ENCODE measurements around the gene ZBED2.

ZBED2 gene

DNA sequence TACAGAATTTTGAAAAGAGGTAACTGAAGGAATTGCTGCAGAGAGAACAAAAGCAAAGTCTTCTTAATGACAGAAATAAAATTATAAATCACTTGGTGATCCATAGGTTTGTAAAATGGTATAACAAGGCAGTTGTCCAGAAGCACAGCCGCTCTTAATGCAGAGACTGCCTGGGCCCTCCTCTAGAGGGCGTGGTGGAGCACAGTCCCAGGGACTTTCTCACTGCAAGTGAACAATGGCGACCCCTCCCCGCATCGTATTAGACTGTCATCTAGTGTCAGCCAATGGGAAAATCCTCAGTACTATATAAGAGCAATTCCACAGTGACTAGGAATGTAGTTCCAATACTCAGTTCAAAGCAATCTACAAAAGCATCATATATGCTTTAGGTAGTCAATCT, 26.4 kb upstream of the ZBED2 start:
- TF ChIP-seq, protein P1, sequence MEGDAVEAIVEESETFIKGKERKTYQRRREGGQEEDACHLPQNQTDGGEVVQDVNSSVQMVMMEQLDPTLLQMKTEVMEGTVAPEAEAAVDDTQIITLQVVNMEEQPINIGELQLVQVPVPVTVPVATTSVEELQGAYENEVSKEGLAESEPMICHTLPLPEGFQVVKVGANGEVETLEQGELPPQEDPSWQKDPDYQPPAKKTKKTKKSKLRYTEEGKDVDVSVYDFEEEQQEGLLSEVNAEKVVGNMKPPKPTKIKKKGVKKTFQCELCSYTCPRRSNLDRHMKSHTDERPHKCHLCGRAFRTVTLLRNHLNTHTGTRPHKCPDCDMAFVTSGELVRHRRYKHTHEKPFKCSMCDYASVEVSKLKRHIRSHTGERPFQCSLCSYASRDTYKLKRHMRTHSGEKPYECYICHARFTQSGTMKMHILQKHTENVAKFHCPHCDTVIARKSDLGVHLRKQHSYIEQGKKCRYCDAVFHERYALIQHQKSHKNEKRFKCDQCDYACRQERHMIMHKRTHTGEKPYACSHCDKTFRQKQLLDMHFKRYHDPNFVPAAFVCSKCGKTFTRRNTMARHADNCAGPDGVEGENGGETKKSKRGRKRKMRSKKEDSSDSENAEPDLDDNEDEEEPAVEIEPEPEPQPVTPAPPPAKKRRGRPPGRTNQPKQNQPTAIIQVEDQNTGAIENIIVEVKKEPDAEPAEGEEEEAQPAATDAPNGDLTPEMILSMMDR (IDR thresholded peaks at IDR 0.05; ENCODE audit: low read depth, low read length) = peak; percentile 58
- no peak for TF ChIP-seq MYC (IDR thresholded peaks at IDR 0.05; ENCODE audit: low read depth, low read length)
- peak; percentile 53 for DNase-seq (ENCODE audit: low read depth)
- H3K4me3 ChIP-seq (ENCODE audit: low read depth, low read length) = no peak overlapping the region

DNA sequence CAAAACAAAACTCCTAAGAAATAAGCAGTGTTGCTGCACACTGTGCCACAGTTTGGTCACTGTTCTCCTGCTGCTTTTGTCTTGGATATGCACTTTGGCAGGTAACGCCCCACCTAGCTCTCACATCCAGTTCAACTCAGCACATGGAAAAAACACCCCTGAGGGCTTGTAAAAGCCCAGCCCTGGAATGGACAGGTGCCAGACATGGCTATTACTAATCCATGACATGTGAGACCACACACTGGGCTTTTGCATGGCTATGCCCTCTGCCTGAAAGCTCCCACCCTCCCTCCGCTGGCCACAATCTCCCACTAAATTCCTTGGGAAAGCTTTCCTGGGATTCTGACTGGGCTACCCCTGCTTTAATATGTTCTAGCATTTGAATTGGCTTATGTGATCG, 24.7 kb upstream of the ZBED2 start:
- H3K4me3 ChIP-seq (ENCODE audit: low read depth, low read length) = no peak overlapping the region
- DNase-seq (ENCODE audit: low read depth) = no peak
- TF ChIP-seq, protein P1 (IDR thresholded peaks at IDR 0.05; ENCODE audit: low read depth, low read length) = no peak
- no peak for TF ChIP-seq POLR2A (IDR thresholded peaks at IDR 0.05; ENCODE audit: extremely low read depth, insufficient read length)
- TF ChIP-seq, protein P2, sequence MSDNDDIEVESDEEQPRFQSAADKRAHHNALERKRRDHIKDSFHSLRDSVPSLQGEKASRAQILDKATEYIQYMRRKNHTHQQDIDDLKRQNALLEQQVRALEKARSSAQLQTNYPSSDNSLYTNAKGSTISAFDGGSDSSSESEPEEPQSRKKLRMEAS (IDR thresholded peaks at IDR 0.05; ENCODE audit: low read depth, low read length) = no peak

DNA sequence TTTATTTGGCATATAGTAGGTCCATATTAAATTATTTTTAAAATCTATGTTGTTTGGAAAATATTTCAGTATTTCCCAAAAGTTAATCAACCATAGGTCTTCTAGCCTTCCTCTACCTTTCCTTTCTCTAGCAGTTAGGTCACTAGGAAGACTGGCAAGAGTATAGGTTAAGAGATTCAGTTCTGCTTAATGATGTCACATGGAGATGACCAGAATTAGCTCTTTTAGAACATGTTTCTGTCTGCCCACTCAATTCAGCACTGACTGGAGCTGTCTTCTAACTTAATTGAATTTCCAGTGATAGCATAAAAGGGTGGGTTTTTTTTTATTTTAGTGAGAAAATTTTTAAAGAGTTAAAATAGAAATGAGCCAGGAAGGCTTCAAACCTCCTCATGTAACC, 23.8 kb upstream of the ZBED2 start:
- DNase-seq (ENCODE audit: low read depth) = no peak
- TF ChIP-seq, protein P2 (IDR thresholded peaks at IDR 0.05; ENCODE audit: low read depth, low read length) = no peak
- no peak for TF ChIP-seq POLR2A (IDR thresholded peaks at IDR 0.05; ENCODE audit: extremely low read depth, insufficient read length)

DNA sequence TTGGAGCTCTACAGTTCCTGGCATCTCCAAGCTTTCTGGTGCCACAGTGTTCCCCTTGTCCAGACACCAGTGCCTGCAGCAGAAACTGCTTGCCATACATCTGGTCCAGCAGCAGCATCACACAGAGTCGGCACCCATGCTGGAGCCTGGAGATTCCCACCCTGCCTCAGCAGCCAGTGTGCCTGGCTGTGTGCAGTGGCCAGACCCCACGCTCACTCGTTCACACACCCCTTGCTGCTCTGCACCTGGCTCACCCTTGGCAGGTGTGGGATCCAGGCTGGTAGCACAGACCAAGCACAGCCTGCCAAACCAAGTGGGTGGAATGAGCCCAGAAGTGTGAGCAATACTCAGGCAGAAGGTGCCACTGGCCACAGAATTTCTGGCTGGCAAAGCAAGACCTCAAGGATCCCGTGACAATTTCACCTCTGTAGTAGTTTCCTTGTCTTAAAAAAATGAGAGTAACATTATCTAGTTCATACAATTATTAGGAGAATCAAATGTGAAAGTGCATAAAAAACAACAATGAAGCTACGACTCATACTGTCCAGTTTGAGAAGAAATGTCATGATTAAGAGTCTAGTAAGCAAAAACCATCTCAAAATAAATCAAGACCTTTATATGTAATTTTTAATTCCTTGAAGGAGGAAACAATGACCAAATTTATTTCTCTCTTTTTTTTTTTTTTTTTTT, 22.9 kb upstream of the ZBED2 start:
- no peak overlapping the region for H3K4me3 ChIP-seq (ENCODE audit: low read depth, low read length)
- no peak for TF ChIP-seq MYC (IDR thresholded peaks at IDR 0.05; ENCODE audit: low read depth, low read length)
- TF ChIP-seq, protein P2 (IDR thresholded peaks at IDR 0.05; ENCODE audit: low read depth, low read length) = no peak
- TF ChIP-seq, protein P1 (IDR thresholded peaks at IDR 0.05; ENCODE audit: low read depth, low read length) = no peak
- no peak for TF ChIP-seq POLR2A (IDR thresholded peaks at IDR 0.05; ENCODE audit: extremely low read depth, insufficient read length)
- no peak for DNase-seq (ENCODE audit: low read depth)

More for the DNA sequence above, 23.8 kb upstream of the ZBED2 start:
- H3K4me3 ChIP-seq (ENCODE audit: low read depth, low read length) = no peak overlapping the region

DNA sequence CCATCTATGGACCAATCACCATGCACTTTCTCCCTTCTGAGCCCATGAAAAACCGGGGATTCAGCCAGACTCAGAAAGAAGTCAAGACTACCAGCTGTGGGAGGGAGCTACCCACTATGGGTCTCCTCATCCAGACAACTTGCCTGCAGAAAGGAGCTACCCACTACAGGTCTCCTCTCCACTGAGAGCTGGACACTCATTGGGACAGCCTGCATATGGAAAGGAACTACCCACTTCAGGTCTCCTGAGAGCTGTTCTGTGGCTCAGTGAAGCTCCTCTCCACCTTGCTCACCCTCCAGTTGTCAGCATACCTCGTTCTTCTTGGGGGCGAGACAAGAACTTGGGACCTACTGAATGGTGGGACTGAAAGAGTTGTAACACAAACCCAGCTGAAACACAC, 22.3 kb upstream of the ZBED2 start:
- H3K4me3 ChIP-seq (ENCODE audit: low read depth, low read length) = no peak overlapping the region
- DNase-seq (ENCODE audit: low read depth) = no peak
- TF ChIP-seq, protein P1 (IDR thresholded peaks at IDR 0.05; ENCODE audit: low read depth, low read length) = no peak
- TF ChIP-seq POLR2A (IDR thresholded peaks at IDR 0.05; ENCODE audit: extremely low read depth, insufficient read length) = no peak
- TF ChIP-seq, protein P2 (IDR thresholded peaks at IDR 0.05; ENCODE audit: low read depth, low read length) = no peak
- no peak for TF ChIP-seq MYC (IDR thresholded peaks at IDR 0.05; ENCODE audit: low read depth, low read length)

DNA sequence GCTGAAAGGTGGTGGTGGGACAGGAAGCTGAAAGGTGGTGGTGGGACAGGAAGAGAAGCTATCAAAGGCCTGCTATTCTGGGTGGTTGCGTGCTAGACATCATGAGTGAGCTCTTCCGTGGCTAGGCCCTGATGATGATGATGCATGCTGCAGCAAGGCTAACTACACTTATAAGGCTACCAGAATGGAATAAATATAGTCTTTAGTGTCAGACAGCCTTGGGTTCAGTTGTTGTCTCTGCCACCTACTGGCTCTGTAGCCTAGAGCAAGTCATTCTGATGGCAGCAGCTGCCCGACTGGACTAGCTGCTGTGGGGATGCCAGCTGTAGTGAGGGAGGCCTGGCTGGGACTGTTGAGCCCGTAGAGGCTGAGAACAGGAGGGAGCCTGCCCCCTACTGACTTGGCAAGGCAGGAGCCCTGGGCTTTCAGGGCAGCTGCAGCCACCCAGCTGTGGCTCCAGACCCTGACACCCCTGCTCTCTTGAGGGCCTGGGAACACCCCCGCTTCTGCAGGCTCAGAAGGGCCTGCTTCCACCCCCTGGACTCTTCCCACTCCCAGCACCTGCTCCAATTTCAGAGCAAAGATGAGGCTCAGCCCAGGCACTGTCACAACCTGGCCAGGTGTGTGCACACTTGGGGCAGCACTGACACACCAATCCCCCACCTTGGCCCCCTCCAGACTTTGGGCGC, 21.4 kb upstream of the ZBED2 start:
- H3K4me3 ChIP-seq (ENCODE audit: low read depth, low read length) = no peak overlapping the region
- DNase-seq (ENCODE audit: low read depth) = peak; percentile 4
- TF ChIP-seq POLR2A (IDR thresholded peaks at IDR 0.05; ENCODE audit: extremely low read depth, insufficient read length) (no peak), MYC (IDR thresholded peaks at IDR 0.05; ENCODE audit: low read depth, low read length) (no peak)
- TF ChIP-seq, protein P1 (IDR thresholded peaks at IDR 0.05; ENCODE audit: low read depth, low read length) = no peak
- TF ChIP-seq, protein P2 (IDR thresholded peaks at IDR 0.05; ENCODE audit: low read depth, low read length) = no peak

Data from NB4 (cell line).